GM18873 (cell line): ENCODE measurements around the gene SAXO1.
"Not testable (repeated sequence)": the region's sequence is repeated elsewhere in the genome, so short reads cannot be mapped to it uniquely, and the experiment has no call there.

Source experiments
- ATAC-seq: cut with Tn5 transposase; IDR thresholded peaks from one replicate; pipeline ENCODE4 v1.9.1; 2021; ENCODE audit warnings: mild to moderate bottlenecking, moderate library complexity, moderate number of reproducible peaks; ENCODE audit not compliant: unreplicated experiment, low FRiP score

SAXO1 gene

DNA sequence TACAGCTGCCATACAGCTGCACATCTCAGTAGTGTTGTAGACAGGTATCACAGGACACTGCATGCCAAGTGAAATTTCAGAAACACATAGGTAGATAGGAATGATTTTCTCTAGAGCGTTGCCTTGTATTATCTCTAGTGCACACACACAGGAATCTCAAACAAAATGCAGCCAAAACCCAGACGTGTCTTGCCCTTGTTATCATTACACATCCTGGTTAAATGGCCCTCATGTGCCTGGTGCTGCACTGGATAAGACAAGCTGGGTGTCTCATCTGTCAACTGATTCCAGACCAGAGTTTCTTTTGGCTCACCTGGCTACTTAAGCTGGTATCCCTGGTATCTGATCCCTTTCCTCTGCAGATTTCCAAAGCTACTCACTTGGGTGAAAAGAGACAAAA is 59.7 kb downstream of the SAXO1 start:
- no peak for ATAC-seq

DNA sequence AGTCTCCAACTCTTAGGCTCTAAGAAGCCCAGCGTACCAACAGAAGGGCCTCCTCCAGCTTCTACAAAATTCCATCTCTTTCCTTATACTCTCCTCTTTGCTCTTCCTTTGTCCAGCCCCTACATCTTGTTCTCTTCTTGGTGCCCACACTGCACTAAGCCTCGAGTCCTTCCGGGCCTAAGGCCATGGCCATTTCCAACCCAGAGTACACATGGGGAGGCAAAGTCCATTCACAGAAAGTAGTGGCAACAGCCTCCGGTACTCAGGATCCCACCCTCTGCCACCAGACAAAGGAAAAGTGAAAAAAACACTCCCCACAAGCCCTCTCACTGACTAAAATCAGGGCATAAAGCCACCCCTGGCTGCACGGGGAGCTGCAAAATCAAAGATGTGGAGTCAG is 60.3 kb downstream of the SAXO1 start:
- no peak for ATAC-seq

- ATAC-seq, result no peak
Observed at GRCh38 chr9:18971909-18972308, 61.1 kb downstream of the SAXO1 start.

DNA sequence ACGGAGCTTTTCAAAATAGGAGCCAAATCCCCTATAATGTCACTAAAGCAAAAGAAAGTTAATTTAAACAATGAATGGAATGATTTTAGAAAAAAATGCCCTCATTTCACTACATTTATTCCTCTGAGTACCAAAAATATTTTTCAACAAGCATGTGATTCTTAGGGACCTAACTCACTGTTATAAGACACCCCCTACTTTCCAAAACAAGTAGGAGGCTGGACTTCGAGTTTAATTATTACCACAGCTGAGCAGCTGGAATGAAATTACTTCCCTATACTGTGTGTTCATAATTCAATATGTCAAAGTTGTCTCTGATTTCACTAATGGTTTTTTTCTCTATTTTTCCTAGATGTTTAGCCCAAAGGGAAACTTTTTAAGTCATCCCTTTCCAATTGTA is 61.6 kb downstream of the SAXO1 start:
- ATAC-seq, result no peak

DNA sequence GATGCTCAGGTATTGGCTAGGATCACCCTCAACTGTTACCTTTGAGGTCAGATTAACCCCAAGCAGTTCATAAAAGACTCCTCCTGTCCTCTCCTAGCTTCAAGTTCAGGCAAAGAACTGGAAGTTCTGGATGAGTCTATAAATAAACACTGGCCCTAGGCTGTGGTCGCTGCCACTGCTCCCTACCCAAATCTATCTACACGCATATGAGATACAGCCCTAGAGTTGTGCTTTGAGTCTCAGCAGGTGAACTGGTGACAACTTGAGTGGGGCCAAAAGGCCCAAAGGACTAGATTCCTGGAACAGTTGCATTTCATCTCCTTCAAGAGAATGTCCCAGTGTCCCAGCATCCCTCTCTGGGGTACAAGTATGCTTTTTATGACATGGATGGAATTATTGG is 62.6 kb downstream of the SAXO1 start:
- no peak for ATAC-seq

DNA sequence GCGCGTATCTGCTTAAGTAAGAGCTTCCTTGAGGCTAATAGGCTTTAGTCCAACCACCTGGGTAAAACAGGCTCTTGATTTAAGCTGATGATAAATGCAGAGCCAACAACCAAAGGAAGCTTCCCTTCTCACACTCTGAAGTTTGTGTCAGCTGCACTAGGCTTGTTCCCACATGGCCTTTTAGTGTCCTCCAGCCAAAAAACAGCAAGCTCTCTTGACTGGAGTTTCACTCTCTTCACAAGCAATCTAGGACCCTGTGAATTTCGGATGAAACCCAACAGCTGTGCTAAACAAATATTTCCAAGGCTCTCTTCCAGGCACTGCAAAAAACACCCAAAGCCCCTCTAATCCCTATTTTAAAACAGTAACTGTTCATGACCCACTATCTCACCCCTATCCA is 63.9 kb downstream of the SAXO1 start:
- ATAC-seq, result no peak

- no peak for ATAC-seq
Observed at GRCh38 chr9:18955626-18956025, 77.4 kb downstream of the SAXO1 start.

DNA sequence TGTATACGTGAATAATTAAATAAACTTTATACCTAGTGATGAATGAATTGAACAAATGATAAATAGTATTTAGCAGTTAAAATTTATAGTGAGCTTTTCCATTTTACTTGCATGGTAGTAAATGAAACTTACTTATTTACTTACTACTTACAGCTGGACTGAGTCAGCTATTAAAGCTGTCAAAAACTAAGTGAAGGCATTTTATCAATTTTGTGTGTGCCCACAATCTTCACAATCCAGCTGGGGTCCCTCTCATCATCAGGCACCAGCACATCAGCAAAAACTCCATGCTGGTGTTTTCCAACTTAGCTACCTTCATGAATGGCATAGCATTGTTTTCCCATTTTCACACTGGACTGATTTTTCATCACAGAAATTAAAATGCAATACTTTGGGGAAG is 81.1 kb downstream of the SAXO1 start:
- no peak for ATAC-seq

- no peak for ATAC-seq
Observed at GRCh38 chr9:18947892-18948339, 85.1 kb downstream of the SAXO1 start.

DNA sequence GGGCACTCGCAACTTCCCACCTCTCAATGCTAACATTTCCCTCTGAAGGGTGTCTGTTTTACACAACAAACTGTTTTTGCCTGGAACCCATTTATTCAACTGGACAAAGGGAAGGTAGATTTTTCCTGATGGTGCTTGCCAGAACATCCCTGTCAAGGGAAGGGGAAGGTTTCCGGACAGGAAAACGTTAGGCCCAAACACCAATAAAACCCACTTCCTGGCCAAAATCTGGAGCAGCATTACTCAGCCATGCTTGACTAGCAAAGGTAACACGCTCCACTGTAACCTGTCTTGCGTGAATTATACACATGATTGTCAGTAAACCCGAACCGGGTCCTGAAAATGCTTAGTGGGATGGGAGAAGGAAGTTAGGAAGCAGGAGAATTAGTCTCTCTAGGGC is 90.2 kb downstream of the SAXO1 start:
- ATAC-seq, result no peak

GRCh38 chr9:18941060-18941740 is 91.8 kb downstream of the SAXO1 start:
- no peak for ATAC-seq

- no peak for ATAC-seq
Observed at GRCh38 chr9:18939943-18940342, 93.1 kb downstream of the SAXO1 start.

DNA sequence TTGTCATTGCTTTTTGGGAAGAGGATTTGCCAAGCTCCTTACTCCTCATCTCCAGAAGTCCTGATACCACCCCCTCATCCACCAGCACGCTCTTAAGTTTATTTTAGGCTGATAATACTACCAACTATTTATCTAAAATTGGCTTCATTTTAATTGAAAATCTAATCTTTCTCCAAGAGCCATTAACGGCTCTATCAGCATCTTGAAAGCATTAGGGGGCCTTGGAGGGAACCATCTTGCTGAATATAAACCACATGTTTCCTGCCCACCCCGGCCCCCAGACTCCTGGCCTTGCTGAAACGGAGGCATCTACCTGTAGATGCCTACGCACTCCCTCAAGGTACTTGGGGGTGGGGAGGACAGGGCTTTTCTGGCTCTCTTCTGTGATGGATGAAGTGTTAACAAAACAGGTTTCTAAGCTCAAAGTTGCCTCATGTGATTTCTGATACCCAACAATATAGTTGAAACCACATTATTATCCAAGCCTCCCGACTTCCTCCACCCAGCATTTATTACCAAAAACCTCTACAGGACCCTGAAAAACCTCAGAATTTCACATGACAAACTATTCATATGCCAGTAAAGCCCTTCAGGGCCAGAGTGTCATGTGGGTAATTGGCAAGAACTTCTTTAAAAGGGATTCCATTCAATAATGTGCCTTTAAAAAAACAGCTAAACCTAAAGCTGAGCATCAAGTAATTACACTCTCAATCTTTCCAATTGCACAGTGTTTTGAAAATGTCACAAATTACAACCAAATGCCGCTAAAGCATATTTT is 96.7 kb downstream of the SAXO1 start:
- ATAC-seq, result no peak

DNA sequence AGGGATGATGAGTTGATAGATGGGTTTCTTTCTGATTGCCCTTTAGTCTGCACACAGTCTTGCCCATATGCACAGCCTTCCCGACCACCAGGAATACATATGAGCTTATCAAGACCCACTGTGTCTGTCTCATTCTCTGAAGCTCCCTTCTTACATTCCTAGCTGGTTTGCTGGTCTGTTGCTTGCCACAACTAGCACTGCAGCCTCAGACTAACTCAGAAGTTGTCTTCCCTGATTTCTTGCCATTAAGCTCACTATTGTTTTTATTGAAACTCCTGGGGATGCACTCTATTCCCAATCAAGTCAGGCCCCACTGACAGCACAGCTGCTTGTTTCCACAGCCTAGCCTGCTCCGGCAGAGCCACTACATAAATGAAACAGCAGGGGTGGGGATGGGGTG is 97.5 kb downstream of the SAXO1 start:
- ATAC-seq, result no peak

DNA sequence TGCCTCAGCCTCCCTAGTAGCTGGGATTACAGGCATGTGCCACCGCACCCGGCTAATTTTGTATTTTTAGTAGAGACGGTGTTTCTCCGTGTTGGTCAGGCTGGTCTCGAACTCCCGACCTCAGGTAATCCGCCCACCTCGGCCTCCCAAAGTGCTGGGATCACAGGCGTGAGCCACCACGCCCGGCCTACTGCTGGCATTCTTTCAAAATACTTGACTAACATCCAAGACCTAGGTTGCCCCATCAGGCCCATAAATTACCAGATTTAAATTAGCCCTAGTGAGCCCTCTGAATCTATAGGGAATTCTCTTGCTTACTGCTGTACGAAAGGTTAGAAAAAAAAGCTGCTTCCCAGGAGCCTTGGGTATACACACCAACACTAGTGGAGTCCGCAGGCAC is 102.4 kb downstream of the SAXO1 start:
- not testable (repeated sequence) for ATAC-seq

DNA sequence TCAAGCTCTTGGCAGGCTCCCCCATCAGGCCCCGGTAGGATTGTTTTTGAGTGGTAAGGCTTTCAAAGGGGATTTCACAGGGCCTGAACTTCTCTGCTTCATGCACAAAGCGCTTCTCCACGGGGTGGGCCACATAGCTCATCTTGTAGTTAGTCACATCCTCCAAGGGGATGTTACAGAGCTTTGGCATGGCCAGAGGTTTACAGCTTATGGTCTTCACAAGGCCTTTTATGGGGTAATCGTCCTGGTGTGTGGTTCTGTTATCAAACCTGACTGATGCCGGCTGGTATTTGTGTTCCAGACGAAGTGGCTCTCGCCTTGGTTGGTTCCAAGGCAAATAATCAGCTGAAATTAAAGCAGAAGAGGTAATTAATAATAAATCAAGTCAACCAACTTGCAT is 104.3 kb downstream of the SAXO1 start:
- no peak for ATAC-seq

DNA sequence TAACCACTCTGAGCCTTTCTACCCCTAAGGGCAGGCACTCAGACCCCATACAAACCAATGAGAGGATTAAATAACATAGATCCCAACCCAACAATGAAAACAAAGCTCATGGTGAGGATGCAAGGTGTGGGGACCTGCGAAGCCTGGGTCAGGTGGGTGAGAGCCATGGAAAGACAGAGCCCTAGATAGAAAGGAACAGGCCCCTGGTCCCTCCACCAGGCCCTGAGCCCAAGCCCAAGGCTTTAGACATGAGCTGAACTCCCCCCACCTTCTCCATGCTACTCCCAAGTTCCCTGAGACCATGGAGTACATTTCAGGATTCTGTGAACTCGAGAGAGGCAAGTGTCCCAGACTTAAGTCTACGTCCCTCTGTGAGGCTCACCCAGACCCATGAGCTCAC is 106.5 kb downstream of the SAXO1 start:
- ATAC-seq, result no peak

GRCh38 chr9:18925880-18926279 is 107.1 kb downstream of the SAXO1 start:
- ATAC-seq, result no peak

DNA sequence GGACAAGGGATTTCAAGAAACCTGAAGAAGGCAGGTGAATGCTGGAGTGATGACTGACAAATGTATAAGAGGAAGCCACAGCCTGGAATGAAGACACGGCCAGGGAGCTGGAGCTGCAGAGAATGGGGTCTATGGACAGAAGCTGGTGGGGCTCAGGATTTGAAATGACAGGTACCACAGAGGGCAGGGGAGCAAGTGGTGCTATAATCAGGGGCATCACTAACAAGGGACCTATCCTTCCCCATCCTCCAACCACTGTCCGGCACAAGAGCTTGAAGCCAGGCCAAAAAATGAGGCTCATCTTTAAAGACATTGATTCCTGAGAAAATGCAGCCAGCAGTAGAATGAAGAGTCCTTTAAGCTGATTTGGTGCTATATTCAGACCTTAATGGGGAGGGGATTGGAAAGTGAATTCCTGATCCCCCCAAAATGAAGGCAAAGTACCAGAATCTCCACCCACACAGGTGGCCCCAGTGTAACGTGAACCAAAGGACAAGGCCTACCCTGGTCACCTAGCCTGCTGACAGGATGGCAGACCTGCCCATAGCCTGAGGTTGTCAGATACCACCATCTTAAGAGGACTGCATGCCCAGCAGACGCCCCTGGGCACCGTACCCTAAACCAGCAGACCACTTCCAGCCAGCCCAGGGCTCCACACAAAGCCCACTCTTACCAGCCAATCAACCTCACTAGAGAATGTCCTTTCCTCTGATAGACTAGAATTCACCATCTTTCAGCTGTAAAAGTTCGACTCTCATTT is 109.2 kb downstream of the SAXO1 start:
- no peak for ATAC-seq

- no peak for ATAC-seq
Observed at GRCh38 chr9:18923167-18923566, 109.8 kb downstream of the SAXO1 start.

DNA sequence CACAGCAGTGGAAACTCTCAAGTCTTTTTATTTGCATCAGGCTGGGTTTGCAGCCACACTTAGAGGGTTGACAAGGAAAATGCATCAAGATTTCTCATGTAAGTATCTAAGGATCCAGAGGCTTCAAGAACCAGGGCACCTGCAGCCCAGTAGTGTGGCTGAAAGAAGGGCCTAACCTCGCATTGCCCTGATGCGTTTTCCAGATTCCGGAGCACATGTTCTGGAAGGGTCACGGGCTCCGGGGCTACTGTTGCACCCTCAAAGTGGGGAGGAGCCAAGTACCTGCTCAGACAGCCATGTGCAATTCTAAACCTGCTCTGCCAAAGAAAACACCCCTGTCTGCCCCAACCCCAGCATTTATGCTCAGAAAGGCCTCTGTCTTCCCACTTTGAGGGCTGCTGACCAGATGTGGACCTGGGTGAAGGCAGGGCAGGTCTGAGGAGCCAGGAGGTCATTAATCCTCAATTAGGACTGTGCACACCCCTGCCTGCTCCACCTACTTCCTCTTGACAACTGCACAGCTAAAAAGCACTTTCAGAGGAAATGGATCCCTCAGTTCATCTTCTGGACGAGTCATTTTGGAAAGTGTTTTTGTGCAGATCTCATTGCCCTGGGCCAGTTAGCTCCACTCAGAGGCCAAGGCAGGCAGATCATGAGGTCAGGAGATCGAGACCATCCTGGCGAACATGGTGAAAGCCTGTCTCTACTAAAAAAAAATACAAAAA is 110.7 kb downstream of the SAXO1 start:
- no peak for ATAC-seq
